Hypothalamus (tissue), 51 donors: ENCODE results near the gene INTS2.
A peak's percentile ranks its signal among the peaks of the same experiment; 100 is the strongest.
"Not testable (repeated sequence)": the region's sequence is repeated elsewhere in the genome, so short reads cannot be mapped to it uniquely, and the experiment has no call there.

Experiments
- DNase-seq, 51 donors: peaks; one replicate each; lab custom pipeline; 2025; lab: John Stamatoyannopoulos, UW

Gene INTS2

GRCh38 chr17:61927208-61928100, at the start of gene INTS2:
Gene INTS2, minus strand, starts transcription at chr17:61927982. Its CDS starts 1,338 bp downstream, at chr17:61926644.
- DNase-seq: peak; percentile 68 to 98 (median 90)

GRCh38 chr17:61974115-61974514, 46.3 kb upstream of the INTS2 start:
- no peak for DNase-seq

GRCh38 chr17:61972311-61972710, 44.5 kb upstream of the INTS2 start:
- DNase-seq: no peak

GRCh38 chr17:61970030-61970429, 42.2 kb upstream of the INTS2 start:
- no peak for DNase-seq

GRCh38 chr17:61968757-61969156, 41.0 kb upstream of the INTS2 start:
- DNase-seq: no peak

GRCh38 chr17:61967729-61968128, 39.9 kb upstream of the INTS2 start:
- DNase-seq: no peak

- no peak for DNase-seq
Observed at GRCh38 chr17:61966191-61966590, 38.4 kb upstream of the INTS2 start.

GRCh38 chr17:61955619-61956018, 27.8 kb upstream of the INTS2 start:
- no peak for DNase-seq

- DNase-seq: peak in 1 of 51 donors; percentile 4
Observed at GRCh38 chr17:61947367-61948078, 19.7 kb upstream of the INTS2 start.

- no peak for DNase-seq
Observed at GRCh38 chr17:61946359-61946758, 18.6 kb upstream of the INTS2 start.

- DNase-seq: no peak
Observed at GRCh38 chr17:61943117-61943516, 15.3 kb upstream of the INTS2 start.

- no peak for DNase-seq
Observed at GRCh38 chr17:61942085-61942484, 14.3 kb upstream of the INTS2 start.

- no peak for DNase-seq
Observed at GRCh38 chr17:61928101-61928436, 287 bp upstream of the INTS2 start.

- peak in 1 of 51 donors; percentile 32 for DNase-seq
Observed at GRCh38 chr17:61926826-61927207, 965 bp downstream of the INTS2 start.

- DNase-seq: not testable (repeated sequence)
Observed at GRCh38 chr17:61915162-61915561, 12.6 kb downstream of the INTS2 start.

GRCh38 chr17:61908292-61909037, 19.3 kb downstream of the INTS2 start:
- DNase-seq: no peak

GRCh38 chr17:61907361-61907760, 20.4 kb downstream of the INTS2 start:
- no peak for DNase-seq

- no peak for DNase-seq
Observed at GRCh38 chr17:61904094-61904710, 23.6 kb downstream of the INTS2 start.

GRCh38 chr17:61903251-61903650, 24.5 kb downstream of the INTS2 start:
- no peak for DNase-seq

GRCh38 chr17:61897548-61898180, 30.1 kb downstream of the INTS2 start:
- no peak for DNase-seq
